ENCODE measurements around the gene ZNF793. TPM values are rescaled to one million over a fixed set of nuclear protein-coding genes. Genes with fewer than 3 reads are reported as not detected.

The ZNF793 gene
- total RNA-seq, 2 experiments from 2014 or later: 0.25 to 0.53 TPM

DNA sequence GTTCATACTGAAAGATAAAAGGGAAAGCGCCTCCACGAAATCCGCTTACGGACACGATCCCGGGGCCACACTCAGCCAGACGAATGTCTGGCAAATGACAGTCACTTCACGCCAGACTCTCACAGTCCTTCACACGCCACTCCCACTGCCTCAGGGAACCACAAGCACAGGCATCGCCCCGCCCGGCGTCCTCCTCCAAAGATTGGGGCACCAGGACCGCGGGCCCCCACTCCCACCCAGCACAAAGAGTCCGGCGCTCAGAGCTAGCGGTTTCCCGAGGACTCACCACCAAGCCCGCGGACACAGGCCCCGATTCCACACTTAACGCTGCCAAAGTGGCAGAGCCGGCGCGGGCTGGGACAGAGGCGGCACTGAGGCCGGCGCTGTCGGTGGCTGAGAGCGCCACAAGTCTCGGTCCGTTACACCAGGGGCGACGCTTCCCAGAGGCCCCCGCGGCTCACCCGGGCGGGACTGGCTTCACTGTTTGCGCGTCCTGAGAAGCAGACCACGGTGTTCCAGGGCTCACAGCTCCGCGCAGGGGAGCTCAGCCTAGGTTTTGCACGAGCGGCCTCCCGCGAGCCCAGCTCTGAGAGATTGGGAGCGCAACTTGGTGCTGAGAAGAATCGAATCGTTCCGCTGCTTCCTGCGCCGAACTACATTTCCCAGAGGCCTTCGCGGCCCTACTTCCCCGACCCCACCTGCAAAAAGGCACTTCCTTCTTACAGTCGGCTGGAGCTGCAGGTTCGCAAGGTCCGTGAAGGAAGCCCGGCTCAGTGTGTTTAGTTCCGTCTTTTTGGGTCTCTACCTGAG, 39.7 kb upstream of the ZNF793 start, which contains the start of gene ZNF569:
ZNF569 (minus strand) TSS at position 647 of the 810 bp plus-strand sequence. CDS start 22,523 bp downstream, outside the sequence.
- peak within 1 kb of the TSS; percentile 66 for H3K4me2 ChIP-seq (ENCODE audit: low read length)
- TF ChIP-seq, protein P1, sequence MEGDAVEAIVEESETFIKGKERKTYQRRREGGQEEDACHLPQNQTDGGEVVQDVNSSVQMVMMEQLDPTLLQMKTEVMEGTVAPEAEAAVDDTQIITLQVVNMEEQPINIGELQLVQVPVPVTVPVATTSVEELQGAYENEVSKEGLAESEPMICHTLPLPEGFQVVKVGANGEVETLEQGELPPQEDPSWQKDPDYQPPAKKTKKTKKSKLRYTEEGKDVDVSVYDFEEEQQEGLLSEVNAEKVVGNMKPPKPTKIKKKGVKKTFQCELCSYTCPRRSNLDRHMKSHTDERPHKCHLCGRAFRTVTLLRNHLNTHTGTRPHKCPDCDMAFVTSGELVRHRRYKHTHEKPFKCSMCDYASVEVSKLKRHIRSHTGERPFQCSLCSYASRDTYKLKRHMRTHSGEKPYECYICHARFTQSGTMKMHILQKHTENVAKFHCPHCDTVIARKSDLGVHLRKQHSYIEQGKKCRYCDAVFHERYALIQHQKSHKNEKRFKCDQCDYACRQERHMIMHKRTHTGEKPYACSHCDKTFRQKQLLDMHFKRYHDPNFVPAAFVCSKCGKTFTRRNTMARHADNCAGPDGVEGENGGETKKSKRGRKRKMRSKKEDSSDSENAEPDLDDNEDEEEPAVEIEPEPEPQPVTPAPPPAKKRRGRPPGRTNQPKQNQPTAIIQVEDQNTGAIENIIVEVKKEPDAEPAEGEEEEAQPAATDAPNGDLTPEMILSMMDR (conservative IDR thresholded peaks at IDR 0.05; ENCODE audit: low read length): no peak
- TF ChIP-seq EZH2phosphoT487 (IDR thresholded peaks at IDR 0.05; ENCODE audit: borderline replicate concordance, low read depth, low read length): no peak
- H3K9me2 ChIP-seq (ENCODE audit: insufficient read depth, low read length): no peaks in the 10 kb centered on the region
- no TSS peak for BruUV-seq (replicated peaks)
- H3K36me3 ChIP-seq (ENCODE audit: insufficient read depth, low read length): peaks cover 41% of the 10 kb centered on the region
- peaks cover 28% of the 10 kb centered on the region for H3K9me3 ChIP-seq (ENCODE audit: low read length)
- intact Hi-C loops (cut with micrococcal nuclease; ENCODE audit: unreplicated experiment): loop anchor here (1.0 to 10.0 kb wide), 7 partner anchors 96 to 1252 kb away; partner anchors contain the start of genes ZNF146, ZNF420, ZNF527 and ZNF529
- POLR2A ChIA-PET: no interaction called here
- CTCF ChIA-PET (ENCODE audit: unreplicated experiment): no interaction called here
- peak; percentile 94 for DNase-seq (ENCODE audit: low spot score)
- peak within 1 kb of the TSS; percentile 78 for H3K4me3 ChIP-seq (ENCODE audit: low read depth, low read length, poor library complexity, severe bottlenecking)
- H3K79me2 ChIP-seq (ENCODE audit: insufficient read depth, low read depth, low read length): peaks cover 12% of the 10 kb centered on the region; the same call in 1 of the 2 replicates
- peak within 1 kb of the TSS; percentile 81 for H3K27ac ChIP-seq (ENCODE audit: low read depth, low read length, poor library complexity, severe bottlenecking)
- H2AFZ ChIP-seq (ENCODE audit: low read length): peak within 1 kb of the TSS; percentile 97
- peaks cover 16% of the 10 kb centered on the region for H3K4me1 ChIP-seq (ENCODE audit: insufficient read depth, low read length, poor library complexity, severe bottlenecking)
- H4K20me1 ChIP-seq (ENCODE audit: insufficient read depth, low read length): no peaks in the 10 kb centered on the region

GRCh38 chr19:37467608-37468090, 39.1 kb upstream of the ZNF793 start:
- ChIA-PET CTCF (ENCODE audit: unreplicated experiment) (no interaction called here), POLR2A (no interaction called here)
- peak overlapping the region; percentile 81 for H3K27ac ChIP-seq (ENCODE audit: low read depth, low read length, poor library complexity, severe bottlenecking)
- peaks cover 28% of the 10 kb centered on the region for H3K9me3 ChIP-seq (ENCODE audit: low read length)
- DNase-seq (ENCODE audit: low spot score): no peak
- H3K36me3 ChIP-seq (ENCODE audit: insufficient read depth, low read length): peaks cover 34% of the 10 kb centered on the region
- peaks cover 12% of the 10 kb centered on the region; the same call in 1 of the 2 replicates for H3K79me2 ChIP-seq (ENCODE audit: insufficient read depth, low read depth, low read length)
- H3K4me2 ChIP-seq (ENCODE audit: low read length): peak overlapping the region; percentile 66
- H3K4me3 ChIP-seq (ENCODE audit: low read depth, low read length, poor library complexity, severe bottlenecking): peak overlapping the region; percentile 78
- TSS peak; percentile 78 for BruUV-seq (replicated peaks)
- H3K9me2 ChIP-seq (ENCODE audit: insufficient read depth, low read length): no peaks in the 10 kb centered on the region
- TF ChIP-seq, protein P1 (conservative IDR thresholded peaks at IDR 0.05; ENCODE audit: low read length): no peak
- no peak for TF ChIP-seq EZH2phosphoT487 (IDR thresholded peaks at IDR 0.05; ENCODE audit: borderline replicate concordance, low read depth, low read length)
- H2AFZ ChIP-seq (ENCODE audit: low read length): peak overlapping the region; percentile 97; the same call in 1 of the 2 replicates
- H4K20me1 ChIP-seq (ENCODE audit: insufficient read depth, low read length): no peaks in the 10 kb centered on the region
- intact Hi-C loops (cut with micrococcal nuclease; ENCODE audit: unreplicated experiment): loop anchor here (1.0 to 10.0 kb wide), 7 partner anchors 96 to 1253 kb away; partner anchors contain the start of genes ZNF146, ZNF420, ZNF527 and ZNF529
- peaks cover 16% of the 10 kb centered on the region for H3K4me1 ChIP-seq (ENCODE audit: insufficient read depth, low read length, poor library complexity, severe bottlenecking)

Data from OCI-LY7 (cell line).